ENCODE results near the gene SPCS2.

The SPCS2 gene

DNA sequence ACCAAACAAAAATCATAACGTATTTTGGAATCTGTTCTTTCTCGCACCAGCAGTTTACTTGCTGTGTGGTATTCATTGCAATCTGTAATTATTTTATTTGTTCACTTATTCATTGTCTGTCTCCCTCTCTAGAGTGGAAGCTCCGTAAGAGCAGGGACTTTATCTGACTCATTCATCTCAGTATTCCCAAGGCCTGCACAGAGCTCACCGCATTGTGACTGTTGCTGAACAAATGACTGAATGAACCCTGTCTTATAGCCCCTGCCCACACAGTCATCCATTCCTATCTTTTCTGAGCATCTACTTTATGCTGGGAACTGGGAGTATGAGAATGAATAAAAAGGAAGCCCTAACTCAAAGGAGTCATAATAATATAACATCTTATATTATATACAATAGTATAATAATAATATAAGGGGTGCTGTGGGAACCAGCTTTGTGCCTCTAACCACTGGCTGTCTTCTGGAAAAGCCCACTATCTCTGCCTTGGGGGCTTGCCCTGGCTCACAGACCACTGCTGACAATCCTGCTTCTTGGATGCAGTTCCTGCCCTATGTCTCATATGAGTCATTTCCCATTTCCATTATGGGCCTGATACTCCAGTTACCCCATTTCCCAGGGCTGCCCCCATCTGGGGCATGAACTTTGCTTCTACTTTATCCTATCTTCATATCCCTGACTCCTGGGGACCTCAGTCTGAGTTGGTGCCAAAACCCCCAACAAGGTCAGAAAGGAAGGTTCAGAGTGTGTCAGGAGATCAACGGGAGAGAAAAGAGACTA is 11.2 kb upstream of the SPCS2 start:
- H3K9me3 ChIP-seq (replicated peaks in 1 of 11): no peaks in the 10 kb centered on the region
- peaks cover 68 to 100% (median 88%) of the 10 kb centered on the region in 11 experiments for H3K36me3 ChIP-seq
- H3K27ac ChIP-seq: no peak overlapping the region
- no peak overlapping the region for H3K9ac ChIP-seq
- H3K27me3 ChIP-seq: no peaks in the 10 kb centered on the region
- H3K4me1 ChIP-seq: peaks cover 0 to 19% (median 2%) of the 10 kb centered on the region in 10 experiments; a peak in 8 of 20 replicates
- no peak for TF ChIP-seq Cebpa-rat (IDR thresholded peaks at IDR 0.05)
- no peak overlapping the region for H3K4me2 ChIP-seq
- no peak overlapping the region for H3K4me3 ChIP-seq
- H4K20me1 ChIP-seq: peaks cover 0 to 6% (median 0%) of the 10 kb centered on the region in 11 experiments; a peak in 1 of 22 replicates

DNA sequence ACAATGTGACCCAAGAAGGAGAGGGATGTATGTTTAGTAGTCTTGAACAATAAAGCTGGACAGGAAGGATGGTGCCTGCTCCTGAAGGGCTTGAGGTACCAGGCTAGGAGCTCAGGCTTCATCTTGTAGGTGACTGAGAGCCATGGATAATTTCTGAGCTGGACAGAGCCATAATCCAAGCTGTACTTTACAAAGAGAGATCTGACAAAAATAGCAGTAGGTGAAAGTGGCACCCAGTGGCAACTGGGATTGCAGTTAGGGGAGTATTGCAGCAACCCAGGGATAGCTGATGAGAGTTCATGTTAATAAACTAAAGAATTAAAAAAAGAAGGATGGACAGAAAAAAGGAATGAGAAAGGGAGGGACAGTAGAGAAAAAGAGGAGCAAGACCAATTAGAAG is 7.6 kb upstream of the SPCS2 start:
- no peaks in the 10 kb centered on the region for H3K27me3 ChIP-seq
- peaks cover 0 to 6% (median 0%) of the 10 kb centered on the region in 11 experiments; a peak in 1 of 22 replicates for H4K20me1 ChIP-seq
- H3K4me1 ChIP-seq: peaks cover 0 to 19% (median 0%) of the 10 kb centered on the region in 10 experiments; a peak in 4 of 20 replicates
- no peak overlapping the region for H3K4me2 ChIP-seq
- no peak for TF ChIP-seq Cebpa-rat (IDR thresholded peaks at IDR 0.05)
- H3K27ac ChIP-seq: no peak overlapping the region
- H3K9ac ChIP-seq: no peak overlapping the region
- no peaks in the 10 kb centered on the region for H3K9me3 ChIP-seq (replicated peaks in 1 of 11)
- no peak overlapping the region for H3K4me3 ChIP-seq
- peaks cover 51 to 90% (median 69%) of the 10 kb centered on the region in 11 experiments for H3K36me3 ChIP-seq

DNA sequence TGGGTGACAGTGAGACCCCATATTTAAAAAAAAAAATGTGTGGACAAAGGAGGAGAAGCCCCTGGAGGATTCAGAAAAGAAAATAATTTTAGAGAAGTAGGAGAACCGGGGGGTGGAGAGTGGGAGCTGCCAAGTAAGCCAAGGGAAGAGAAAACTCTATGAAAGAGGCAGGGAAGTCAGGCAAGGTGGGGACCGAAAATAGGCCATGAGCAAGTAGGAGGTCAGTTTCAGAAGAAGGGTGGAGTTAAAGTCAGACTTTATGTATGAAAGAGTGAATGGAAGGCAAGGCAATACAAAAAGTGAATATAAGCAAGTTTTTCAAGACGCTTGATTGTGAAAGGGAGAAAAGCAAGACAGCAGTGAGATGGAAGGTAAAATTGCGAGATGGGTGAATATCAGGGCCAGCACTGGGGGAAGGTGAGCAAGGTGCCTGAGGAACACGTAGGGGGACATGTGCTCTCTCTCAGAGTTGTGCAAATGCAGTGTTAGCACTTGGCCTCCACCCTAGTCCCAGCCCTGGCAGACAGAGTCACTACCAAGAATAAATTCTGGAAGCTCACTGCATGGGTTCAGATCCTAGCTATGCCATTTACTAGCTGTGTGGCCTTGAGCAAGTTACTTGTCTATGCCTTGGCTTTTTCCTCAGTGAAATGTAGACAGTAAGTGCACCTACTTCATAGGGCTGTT is 6.8 kb upstream of the SPCS2 start:
- no peak overlapping the region for H3K4me3 ChIP-seq
- H4K20me1 ChIP-seq: peaks cover 0 to 6% (median 0%) of the 10 kb centered on the region in 11 experiments; a peak in 1 of 22 replicates
- no peaks in the 10 kb centered on the region for H3K9me3 ChIP-seq (replicated peaks in 1 of 11)
- peaks cover 0 to 19% (median 0%) of the 10 kb centered on the region in 10 experiments; a peak in 4 of 20 replicates for H3K4me1 ChIP-seq
- no peaks in the 10 kb centered on the region for H3K27me3 ChIP-seq
- H3K4me2 ChIP-seq: no peak overlapping the region
- no peak overlapping the region for H3K27ac ChIP-seq
- peaks cover 43 to 83% (median 68%) of the 10 kb centered on the region in 11 experiments for H3K36me3 ChIP-seq
- no peak overlapping the region for H3K9ac ChIP-seq
- no peak for TF ChIP-seq Cebpa-rat (IDR thresholded peaks at IDR 0.05)

DNA sequence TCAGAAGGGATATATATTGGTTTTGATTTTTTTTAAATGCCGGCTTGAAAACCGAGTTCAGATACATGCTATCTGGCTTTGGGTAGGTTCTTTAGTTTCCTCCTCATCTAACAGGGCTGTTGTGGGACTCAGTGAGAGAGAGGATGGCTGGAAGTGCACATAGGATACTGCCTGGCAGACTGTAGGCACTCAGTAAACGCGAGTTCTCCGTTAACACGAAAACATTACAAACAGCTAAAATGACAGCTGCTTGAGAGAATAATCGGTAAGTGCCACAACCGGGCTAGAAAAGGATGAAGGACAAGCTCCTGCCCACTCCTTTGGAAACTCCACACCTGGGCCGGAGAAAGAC is 544 bp upstream of the SPCS2 start:
- Histone ChIP-seq H3K27ac (peak overlapping the region; percentile 66 to 97 (median 93)), H3K9me3 (replicated peaks in 1 of 11) (no peaks in the 10 kb centered on the region), H3K36me3 (peaks cover 25 to 52% (median 41%) of the 10 kb centered on the region in 11 experiments), H3K4me2 (peak overlapping the region; percentile 67 to 95 (median 86)), H4K20me1 (peaks cover 25 to 36% (median 32%) of the 10 kb centered on the region in 11 experiments; a peak in 17 of 22 replicates), H3K4me1 (peaks cover 34 to 62% (median 43%) of the 10 kb centered on the region in 10 experiments), H3K4me3 (peak overlapping the region; percentile 76 to 98 (median 84)), H3K27me3 (no peaks in the 10 kb centered on the region), H3K9ac (peak overlapping the region; percentile 87 to 98 (median 94))
- no peak for TF ChIP-seq Cebpa-rat (IDR thresholded peaks at IDR 0.05)

DNA sequence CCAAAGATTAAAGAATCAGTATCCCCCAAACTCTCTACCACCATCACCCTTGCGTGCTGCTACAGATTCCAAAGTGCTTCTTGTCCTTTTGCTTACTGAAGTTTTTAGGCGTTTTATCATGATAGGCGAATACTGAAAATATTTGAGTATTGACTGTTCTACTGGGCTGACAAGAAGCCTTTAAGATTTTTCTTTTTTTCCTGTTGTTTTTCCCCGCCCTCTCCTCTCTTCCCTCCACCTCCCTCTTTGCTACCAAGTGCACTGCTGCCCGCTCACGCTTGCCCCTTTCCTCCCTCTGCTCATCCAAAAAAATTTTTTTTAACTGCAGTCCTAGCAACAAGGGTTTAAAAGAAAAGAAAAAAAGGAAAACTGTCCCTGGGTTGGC is 679 bp downstream of the SPCS2 start:
- Histone ChIP-seq H3K9me3 (replicated peaks in 1 of 11) (peaks cover 0 to 5% (median 0%) of the 10 kb centered on the region in 11 experiments; a peak in 5 of 22 replicates), H4K20me1 (peaks cover 29 to 48% (median 44%) of the 10 kb centered on the region in 11 experiments; a peak in 18 of 22 replicates), H3K27ac (peak overlapping the region; percentile 90 to 97 (median 93)), H3K4me1 (peaks cover 38 to 72% (median 53%) of the 10 kb centered on the region in 10 experiments), H3K36me3 (peaks cover 22 to 50% (median 41%) of the 10 kb centered on the region in 11 experiments; a peak in 21 of 22 replicates), H3K9ac (peak overlapping the region; percentile 87 to 98 (median 94)), H3K4me2 (peak overlapping the region; percentile 81 to 95 (median 90)), H3K4me3 (peak overlapping the region; percentile 76 to 98 (median 84)), H3K27me3 (no peaks in the 10 kb centered on the region)
- TF ChIP-seq Cebpa-rat (IDR thresholded peaks at IDR 0.05): no peak

DNA sequence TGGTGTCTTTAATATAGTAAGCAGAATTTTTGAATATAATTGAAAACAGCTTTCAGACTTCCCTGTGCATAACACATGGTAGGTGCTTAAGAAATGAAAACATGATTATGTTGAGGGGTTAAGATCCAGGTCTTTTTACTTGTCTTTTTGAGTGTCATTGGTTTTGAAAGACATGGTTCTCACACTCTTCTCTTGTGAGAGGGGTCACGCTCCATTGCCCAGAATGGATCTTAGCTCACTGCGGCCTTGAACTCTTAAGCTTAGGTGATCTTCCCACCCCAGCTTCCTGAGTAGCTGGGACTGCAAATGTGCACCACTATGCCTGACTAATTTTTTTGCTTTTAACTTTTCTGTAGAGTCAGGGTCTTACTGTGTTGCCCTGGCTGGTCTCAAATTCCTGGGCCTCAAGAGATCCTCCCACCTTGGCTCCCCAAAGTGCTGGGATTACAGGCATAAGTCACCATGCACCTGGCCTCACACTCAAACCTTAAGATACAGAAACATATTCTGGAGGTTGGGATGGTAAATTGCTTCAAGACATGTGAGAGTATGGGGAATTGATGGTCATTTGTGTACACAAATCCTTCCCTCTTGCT is 1.4 kb downstream of the SPCS2 start:
- Histone ChIP-seq H4K20me1 (peaks cover 29 to 56% (median 50%) of the 10 kb centered on the region in 11 experiments; a peak in 18 of 22 replicates), H3K36me3 (peaks cover 26 to 53% (median 44%) of the 10 kb centered on the region in 11 experiments; a peak in 21 of 22 replicates), H3K4me3 (peak overlapping the region; percentile 76 to 98 (median 84)), H3K27me3 (no peaks in the 10 kb centered on the region), H3K9ac (peak overlapping the region; percentile 87 to 98 (median 94)), H3K9me3 (replicated peaks in 1 of 11) (peaks cover 0 to 9% (median 0%) of the 10 kb centered on the region in 11 experiments; a peak in 7 of 22 replicates), H3K27ac (peak overlapping the region; percentile 90 to 97 (median 93); a peak in 20 of 22 replicates), H3K4me1 (peaks cover 38 to 72% (median 53%) of the 10 kb centered on the region in 10 experiments), H3K4me2 (peak overlapping the region; percentile 81 to 95 (median 90))
- no peak for TF ChIP-seq Cebpa-rat (IDR thresholded peaks at IDR 0.05)

DNA sequence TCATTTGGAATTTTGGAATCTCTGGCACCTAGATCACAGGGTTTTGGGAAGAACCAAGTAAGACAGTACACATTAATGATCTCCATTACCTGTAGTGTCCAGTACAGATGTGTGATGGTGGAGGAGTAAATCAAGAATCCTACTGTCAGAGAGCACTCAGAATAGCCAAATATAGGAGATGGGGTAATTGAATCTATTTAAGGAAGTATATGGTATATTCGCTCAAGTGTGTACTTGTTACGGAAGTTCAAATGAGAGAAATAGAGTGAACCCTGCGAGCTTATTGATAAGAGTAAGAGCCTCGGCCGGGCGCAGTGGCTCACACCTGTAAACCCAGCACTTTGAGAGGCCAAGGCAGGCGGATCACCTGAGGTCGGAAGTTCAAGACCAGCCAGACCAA is 2.2 kb downstream of the SPCS2 start:
- H3K9me3 ChIP-seq (replicated peaks in 1 of 11): peaks cover 0 to 9% (median 0%) of the 10 kb centered on the region in 11 experiments; a peak in 7 of 22 replicates
- H3K36me3 ChIP-seq: peaks cover 26 to 55% (median 48%) of the 10 kb centered on the region in 11 experiments; a peak in 21 of 22 replicates
- H3K4me3 ChIP-seq: peak overlapping the region in 7 of 10 experiments; percentile 82 to 98 (median 84); a peak in 8 of 20 replicates
- H3K27me3 ChIP-seq: no peaks in the 10 kb centered on the region
- H3K4me2 ChIP-seq: peak overlapping the region; percentile 81 to 95 (median 90)
- peak overlapping the region in 2 of 11 experiments; percentile 93 to 98; a peak in 2 of 22 replicates for H3K9ac ChIP-seq
- H3K27ac ChIP-seq: no peak overlapping the region
- TF ChIP-seq Cebpa-rat (IDR thresholded peaks at IDR 0.05): no peak
- H3K4me1 ChIP-seq: peaks cover 38 to 73% (median 54%) of the 10 kb centered on the region in 10 experiments
- peaks cover 29 to 62% (median 55%) of the 10 kb centered on the region in 11 experiments; a peak in 19 of 22 replicates for H4K20me1 ChIP-seq

DNA sequence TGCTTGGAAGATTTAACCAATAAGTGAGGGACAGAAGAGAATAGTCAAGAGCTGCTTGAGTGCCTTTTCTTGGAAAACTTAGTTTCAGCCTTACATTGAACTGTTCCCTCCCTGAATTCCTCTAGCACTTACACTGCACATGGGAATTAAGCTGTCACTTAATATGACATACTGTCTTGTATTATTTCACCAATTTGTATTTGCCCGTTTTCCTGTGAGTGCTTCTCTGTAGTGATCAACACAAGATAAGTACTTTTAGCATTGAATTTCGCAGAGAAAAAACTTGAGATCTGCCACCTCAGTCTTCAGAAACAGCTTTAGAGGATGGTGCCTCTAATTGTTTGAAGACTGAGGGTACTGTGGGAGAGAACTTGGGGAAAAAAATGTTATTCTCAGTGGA is 3.7 kb downstream of the SPCS2 start:
- Histone ChIP-seq H3K27ac (peak overlapping the region in 6 of 11 experiments; percentile 16 to 61 (median 36); a peak in 10 of 22 replicates), H3K4me3 (no peak overlapping the region; a peak in 1 of 20 replicates), H3K9ac (peak overlapping the region in 5 of 11 experiments; percentile 6 to 65 (median 42); a peak in 5 of 22 replicates), H3K27me3 (no peaks in the 10 kb centered on the region), H3K4me2 (peak overlapping the region; percentile 24 to 95 (median 90)), H4K20me1 (peaks cover 44 to 77% (median 70%) of the 10 kb centered on the region in 11 experiments; a peak in 21 of 22 replicates), H3K9me3 (replicated peaks in 1 of 11) (peaks cover 0 to 9% (median 0%) of the 10 kb centered on the region in 11 experiments; a peak in 7 of 22 replicates), H3K36me3 (peaks cover 37 to 71% (median 57%) of the 10 kb centered on the region in 11 experiments; a peak in 21 of 22 replicates), H3K4me1 (peaks cover 36 to 84% (median 53%) of the 10 kb centered on the region in 10 experiments)
- no peak for TF ChIP-seq Cebpa-rat (IDR thresholded peaks at IDR 0.05)
